ENCODE results near the gene CTXN3.
"Not testable (repeated sequence)": the region's sequence is repeated elsewhere in the genome, so short reads cannot be mapped to it uniquely, and the experiment has no call there.

The CTXN3 gene

DNA sequence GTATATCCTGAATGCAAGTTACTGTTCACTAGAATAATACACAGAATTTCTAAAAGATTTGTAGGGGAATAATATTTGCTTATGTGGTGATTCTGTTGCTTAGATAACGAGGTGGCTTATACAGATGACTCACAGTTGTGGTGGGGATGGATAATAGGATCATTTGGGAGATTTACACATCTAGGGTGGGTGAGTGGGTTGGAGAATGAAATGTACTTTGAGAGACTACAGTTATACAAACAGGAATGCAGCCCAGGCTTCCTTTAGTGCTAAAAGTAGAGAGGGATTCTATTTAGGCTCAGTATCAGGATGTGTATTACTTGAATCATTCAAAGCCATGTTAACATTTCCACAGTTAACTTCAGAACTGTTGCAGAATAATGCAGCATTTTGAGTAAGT lies 1.8 kb downstream of the CTXN3 start:
- DNase-seq (ENCODE audit: low read depth in 1 of 2, low spot score in 1 of 2), result no peak

DNA sequence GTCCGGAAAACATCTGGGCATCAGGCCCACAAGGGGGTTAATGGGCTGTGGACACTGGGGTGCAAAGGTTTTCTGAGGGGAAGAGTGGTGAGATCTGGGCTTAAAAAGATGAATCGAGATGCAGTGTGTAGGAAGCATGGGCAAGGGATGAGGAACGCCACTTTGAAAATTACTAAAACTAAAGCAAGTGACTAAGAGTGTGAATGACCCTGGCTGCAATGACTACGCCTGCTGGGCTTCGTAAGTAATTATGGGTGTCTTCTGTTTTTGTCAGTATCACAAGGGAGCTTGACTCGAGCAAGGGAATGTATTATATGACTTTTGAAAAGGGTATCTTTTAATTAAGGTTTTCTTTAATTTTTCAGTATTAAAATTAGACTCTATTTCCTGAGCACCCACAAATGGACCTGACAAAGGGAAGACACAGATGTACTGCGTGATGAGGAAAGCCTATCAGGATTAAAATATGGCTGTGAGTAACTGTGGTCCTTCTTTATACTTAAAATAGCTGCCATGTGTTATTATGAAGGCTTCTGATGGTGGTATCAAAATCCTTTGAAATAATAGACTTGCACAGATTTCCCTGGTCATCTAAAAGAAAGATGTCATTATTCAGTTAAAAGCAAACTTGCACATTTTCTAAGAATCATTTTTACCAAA lies 4.2 kb downstream of the CTXN3 start:
- DNase-seq (ENCODE audit: low read depth in 1 of 2, low spot score in 1 of 2), result no peak

DNA sequence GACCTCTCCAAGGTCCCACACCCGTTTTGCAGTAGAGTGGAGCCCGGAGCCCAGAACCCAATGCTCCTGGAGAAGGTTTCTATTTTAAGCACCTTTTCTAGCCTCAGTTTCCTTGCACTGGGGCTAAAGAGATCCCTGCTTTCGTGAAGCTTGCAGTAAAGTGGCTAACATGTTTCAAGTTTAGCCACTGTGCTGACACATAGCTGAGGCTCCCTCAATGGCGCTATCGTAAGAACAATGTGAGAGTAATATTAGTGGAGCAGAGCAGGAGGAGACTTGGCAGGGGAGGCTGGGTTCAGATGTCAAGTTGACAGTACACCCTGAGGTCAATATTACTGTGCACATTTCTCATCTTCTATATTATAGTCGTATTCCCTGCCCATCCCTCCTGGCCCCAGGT lies 7.9 kb downstream of the CTXN3 start:
- no peak for DNase-seq (ENCODE audit: low read depth in 1 of 2, low spot score in 1 of 2)

DNA sequence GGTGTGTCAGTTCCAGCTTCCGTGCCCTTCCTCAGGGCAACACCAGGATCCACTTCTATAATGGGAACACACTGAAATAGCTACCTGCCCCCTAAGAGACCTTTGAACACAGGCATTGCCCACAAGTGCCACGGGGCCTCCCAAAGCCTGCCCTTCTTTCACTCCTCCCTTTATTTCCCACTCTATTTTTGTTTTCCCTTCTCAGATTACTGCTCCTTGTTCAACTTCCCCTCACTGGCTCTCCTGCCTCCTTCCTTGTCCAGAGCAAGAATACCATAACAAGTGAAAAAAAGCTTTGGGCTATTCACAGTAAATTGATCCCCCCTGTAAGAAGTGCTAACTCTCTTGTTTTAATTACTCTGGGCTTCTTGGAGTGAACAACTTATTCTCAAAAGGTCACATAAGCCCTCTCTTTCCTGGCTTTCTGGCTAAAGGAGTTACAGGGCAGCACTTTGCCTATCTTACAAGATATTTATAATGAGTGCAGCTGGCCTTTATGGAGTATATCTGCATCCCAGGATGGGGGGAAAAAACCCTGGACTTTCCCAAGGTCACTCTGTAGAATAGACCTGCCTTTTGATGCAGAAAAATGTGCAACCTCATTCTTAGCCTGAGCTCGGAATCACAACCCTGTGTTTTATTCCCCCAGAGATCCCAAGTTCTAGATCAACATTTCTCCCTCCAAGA lies 11.3 kb downstream of the CTXN3 start:
- no peak for DNase-seq (ENCODE audit: low read depth in 1 of 2, low spot score in 1 of 2)

DNA sequence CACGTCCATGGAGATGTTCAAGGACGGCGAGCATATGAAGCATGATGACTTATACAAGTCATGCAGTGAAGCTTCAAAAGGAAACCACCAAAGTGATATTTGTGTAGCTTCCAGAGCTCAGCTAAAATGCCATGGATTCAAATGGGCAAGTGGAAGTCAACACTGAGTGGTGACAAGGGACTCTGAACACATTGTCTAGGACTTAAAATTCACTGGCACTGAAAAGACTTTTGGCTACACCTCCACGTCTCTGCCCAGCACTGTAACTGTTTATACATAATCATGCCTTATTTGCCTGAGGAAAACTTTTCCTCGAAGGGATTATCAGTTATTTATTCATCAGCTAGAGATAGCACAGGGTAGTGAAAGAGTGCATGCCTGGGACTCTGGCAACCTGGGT lies 15.2 kb downstream of the CTXN3 start:
- DNase-seq (ENCODE audit: low read depth in 1 of 2, low spot score in 1 of 2), result no peak

DNA sequence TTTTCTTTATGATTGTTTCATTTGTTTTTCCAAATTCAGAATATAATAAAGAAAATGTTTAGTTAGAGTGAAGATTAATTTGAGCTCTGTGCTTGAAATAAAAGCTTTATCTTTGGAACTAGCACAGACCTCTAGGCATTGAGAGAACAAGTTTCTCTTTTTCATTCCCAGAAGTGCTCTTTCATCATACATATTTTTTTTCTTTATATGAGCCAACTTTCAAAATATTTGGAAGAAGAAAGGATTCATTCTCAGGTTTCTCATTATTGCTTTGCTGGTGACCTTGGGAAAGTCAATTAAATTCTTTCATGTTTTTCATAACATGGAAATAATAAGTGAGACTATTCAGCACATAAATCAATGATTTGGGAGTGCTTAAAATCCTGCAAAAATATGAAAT lies 16.8 kb downstream of the CTXN3 start:
- no peak for DNase-seq (ENCODE audit: low read depth in 1 of 2, low spot score in 1 of 2)

DNA sequence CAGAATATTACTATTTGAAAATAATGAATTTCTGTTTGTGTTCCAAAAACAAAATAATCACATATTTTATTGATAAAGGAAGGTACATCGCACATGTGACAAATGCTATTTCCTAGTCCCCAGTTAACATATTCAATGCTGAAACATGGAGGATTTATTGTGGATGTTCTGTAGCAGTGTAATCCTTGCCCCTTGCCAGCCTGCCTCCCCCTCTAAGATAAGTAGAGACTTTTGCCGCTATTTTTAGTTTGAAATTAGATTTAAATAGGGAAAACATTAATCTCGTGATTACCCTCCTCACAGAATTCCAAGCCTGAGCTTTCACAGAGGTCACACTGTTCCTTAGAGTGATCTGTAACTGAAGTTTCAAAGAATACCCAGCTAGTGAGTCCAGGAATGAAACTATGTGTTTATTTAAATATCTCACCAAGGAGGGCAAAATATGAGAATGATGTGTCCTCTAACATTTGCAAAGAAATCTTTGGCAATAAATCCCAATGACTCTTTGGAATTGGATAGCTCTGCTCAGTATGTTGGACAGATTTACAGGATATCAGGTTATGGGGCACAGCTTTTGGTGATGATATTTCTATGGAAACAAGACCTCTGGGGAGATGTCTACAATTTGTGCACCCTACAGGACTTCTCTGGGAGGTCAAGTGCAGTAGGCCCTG lies 17.3 kb downstream of the CTXN3 start:
- DNase-seq (ENCODE audit: low read depth in 1 of 2, low spot score in 1 of 2), result no peak

DNA sequence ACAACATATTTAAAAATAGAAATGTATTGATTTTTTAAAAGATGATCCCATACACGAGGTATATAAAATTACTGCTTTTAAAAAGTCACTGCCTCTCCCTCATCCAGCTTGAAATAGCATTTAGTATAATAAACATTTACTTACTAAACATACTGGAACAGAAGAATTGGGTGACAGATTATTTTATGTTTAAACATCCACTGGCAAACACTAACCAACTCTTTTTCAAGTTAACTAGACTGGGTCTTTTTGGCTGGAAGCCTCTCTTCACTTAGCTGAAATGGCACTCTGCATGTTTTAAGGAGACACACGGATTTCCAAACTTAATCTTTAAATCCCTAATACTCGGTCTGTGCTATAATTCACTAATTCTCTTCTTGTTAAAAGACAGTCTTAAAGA lies 19.0 kb downstream of the CTXN3 start:
- DNase-seq (ENCODE audit: low read depth in 1 of 2, low spot score in 1 of 2), result no peak

DNA sequence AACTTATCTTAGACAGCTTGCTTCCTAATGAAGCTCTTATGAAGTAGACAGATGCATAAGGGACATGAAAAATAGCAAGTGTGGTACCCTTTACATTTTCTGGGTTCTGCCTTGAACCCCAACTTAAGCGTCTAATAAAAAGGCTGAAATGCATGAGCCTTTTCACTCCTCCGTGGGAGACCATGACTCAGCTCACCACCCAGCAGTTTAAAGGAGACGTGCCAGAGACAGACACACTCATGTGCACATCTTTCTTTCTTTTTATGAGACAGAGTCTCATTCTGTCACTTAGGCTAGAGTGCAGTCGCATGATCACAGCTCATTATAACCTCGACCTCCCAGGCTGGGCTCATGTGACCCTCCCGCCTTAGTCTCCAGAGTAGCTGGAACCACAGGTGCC lies 22.3 kb downstream of the CTXN3 start:
- no peak for DNase-seq (ENCODE audit: low read depth in 1 of 2, low spot score in 1 of 2)

DNA sequence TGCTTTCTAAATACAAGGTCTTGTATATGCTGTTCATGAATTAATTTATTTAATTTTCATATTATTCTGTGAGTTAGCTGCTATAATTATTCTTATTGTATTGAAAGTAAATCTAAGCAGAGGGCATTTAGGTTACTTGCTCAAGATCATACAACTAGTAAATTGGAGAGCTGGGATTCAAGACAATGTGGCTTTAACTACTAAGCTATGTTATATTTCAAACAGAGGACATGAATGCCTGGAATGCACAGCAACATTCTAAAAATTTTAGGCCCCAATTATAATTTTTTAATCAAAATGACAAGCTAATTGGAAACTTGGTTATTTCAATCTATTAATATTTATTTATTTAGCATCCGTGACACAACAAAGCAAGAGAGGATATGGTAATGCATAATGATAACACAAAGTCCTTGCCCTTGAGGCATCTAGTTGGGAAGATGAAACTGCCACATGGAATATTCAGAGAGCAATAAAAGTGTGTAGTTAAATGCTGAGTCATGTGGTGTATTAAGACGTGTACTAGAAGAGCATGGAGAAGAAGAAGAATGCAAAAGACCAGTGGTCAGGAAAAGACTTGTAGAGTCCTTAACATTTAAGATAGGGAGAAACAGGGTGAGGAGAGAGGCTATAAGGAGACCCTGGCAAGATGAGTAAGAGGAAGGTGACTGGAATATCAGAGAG lies 24.4 kb downstream of the CTXN3 start:
- no peak for DNase-seq (ENCODE audit: low read depth in 1 of 2, low spot score in 1 of 2)

DNA sequence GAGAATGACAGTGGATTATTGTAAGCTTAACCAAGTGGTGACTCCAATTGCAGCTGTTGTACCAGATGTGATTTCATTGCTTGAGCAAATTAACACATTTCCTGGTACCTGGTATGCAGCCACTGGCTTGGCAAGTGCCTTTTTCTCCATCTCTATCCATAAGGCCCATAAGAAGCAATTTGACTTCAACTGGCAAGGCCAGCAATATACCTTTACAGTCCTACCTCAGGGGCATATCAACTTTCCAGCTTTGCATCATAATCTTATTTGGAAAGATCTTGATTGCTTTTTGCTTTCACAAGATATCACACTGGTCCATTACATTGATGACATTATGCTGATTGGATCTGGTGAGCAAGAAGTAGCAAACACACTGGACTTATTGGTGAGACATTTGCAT lies 28.1 kb downstream of the CTXN3 start:
- not testable (repeated sequence) for DNase-seq (ENCODE audit: low read depth in 1 of 2, low spot score in 1 of 2)

DNA sequence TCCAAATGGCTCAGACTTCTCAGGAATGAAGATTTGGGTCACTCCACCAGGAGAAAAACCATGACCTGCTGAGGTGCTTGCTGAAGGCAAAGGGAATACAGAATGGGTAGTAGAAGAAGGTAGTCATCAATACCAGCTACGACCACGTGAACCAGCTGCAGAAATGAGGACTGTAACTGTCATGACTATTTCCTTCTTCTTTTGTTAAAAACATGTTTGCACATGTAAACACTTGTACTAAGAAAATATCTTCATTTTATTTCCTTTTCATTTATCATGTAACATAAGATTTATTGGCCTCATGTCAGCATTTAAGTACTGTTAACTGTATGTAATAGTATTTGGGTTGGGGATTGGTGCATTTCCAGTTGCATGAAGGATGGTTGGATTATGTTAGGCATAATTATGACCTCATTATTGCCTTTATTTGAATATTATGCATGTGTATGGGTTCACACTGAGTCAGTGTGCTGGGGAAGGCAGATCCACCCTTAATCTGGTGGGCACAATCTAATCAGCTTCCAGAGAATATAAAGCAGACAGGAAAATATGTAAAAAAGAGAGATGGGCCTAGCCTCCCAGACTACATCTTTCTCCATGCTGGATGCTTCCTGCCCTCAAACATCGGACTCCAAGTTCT lies 30.9 kb downstream of the CTXN3 start:
- DNase-seq (ENCODE audit: low read depth in 1 of 2, low spot score in 1 of 2), result not testable (repeated sequence)

DNA sequence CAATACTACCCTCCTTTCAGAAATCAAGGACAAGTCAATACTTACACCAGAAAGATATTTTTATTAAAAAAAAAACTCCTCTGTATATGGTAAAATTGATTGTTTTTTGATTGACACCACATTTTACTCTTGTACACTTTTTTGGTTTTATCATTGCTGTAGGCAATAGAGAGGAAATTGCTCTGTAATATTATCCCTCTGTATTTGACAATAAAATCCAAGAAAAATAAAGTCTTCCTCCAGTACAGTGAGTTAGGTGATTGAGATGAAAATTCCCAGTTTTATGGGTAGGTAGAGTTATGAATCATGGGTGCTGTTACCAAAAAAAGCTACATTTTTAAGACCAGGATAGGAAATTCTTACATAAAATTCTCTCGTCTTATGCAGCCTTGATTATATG lies 31.7 kb downstream of the CTXN3 start:
- DNase-seq (ENCODE audit: low read depth in 1 of 2, low spot score in 1 of 2), result no peak

DNA sequence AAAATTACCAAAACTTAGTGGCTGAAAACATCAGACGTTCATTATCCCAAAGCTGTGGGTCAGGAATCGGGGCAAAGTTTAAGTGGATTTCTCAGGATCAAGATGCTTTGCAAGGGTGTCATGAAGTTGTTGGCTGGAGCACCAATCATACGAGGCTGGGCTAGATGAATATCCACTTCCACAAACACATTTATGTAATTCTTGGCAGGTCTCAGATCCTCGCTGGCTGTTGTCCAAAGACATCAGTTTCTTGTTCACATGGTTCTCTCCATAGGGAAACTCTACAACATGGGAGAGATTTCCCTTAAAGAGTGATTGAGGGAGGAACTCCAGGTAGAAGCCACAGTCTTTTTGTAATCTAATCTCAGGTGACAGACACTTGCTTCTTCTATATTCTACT lies 34.1 kb downstream of the CTXN3 start:
- DNase-seq (ENCODE audit: low read depth in 1 of 2, low spot score in 1 of 2), result no peak

DNA sequence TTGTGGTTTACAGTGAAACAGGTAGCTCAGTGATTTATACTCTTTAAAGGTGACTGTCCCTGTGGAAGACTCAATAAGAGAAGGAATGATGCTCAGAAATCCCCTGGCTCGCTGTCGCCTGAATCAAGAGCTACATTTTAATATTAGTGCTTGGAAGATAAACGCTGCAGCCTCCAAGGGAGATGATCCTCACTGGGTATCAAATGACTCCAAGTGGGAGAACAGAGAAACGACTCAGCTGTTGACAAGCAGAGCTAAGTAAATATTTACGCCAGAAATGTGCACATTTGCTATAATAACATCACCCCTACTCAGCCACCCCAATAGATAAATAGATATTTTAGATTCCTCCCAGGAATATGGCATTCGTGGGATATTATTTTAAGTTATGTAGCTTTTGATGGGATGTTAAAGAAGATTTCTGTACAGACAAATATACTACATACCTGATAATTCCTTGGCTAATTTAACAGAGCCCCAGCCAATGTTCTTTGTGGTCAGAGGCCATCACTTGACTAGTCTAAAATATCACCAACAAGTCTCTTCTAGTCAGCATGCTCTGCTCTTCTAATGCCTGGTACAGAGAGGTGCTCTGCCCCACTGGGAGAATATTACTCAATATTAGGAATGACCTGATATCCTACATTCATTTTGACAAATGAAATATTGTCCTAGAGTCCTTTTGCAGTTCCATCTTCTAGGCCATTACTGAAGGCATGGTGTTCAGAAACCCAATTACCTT lies 36.0 kb downstream of the CTXN3 start:
- no peak for DNase-seq (ENCODE audit: low read depth in 1 of 2, low spot score in 1 of 2)

DNA sequence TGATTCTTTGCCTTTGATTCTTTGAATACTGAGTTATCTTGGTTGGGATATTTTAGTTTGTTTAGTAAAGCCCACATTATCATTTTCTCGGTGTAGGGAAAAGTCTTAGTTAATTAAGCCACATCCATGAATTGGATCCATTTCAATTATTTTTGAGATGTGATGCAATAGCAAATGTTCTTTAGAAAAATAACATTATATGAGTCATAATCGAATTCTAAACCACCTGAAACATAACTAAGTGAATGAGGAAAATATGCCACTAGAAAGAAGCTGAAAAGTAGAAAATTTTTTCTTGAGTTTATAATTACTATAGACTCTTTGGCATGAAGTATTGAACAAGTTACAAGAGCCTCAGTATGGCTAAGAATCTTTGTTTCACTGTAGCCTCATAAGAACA lies 36.8 kb downstream of the CTXN3 start:
- DNase-seq (ENCODE audit: low read depth in 1 of 2, low spot score in 1 of 2), result no peak

DNA sequence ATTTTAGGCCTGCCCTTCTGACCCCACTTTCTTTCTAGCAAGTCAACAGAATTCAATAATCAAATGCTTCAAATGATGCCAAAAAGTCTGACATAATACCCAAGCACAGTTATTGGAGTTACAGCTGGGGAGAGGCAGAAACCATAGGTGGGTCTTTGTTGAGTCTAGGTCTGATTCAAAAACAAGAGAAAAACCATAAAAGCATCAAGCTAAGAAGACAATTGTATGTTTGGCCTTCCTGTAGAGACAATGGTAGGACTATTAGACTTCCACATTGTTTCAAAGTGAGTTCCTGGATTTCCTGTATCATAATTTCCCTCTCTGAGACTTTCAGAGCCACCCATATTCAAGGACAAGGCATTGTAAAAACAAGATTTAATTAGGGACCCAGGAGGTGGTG lies 37.5 kb downstream of the CTXN3 start:
- DNase-seq (ENCODE audit: low read depth in 1 of 2, low spot score in 1 of 2), result no peak

DNA sequence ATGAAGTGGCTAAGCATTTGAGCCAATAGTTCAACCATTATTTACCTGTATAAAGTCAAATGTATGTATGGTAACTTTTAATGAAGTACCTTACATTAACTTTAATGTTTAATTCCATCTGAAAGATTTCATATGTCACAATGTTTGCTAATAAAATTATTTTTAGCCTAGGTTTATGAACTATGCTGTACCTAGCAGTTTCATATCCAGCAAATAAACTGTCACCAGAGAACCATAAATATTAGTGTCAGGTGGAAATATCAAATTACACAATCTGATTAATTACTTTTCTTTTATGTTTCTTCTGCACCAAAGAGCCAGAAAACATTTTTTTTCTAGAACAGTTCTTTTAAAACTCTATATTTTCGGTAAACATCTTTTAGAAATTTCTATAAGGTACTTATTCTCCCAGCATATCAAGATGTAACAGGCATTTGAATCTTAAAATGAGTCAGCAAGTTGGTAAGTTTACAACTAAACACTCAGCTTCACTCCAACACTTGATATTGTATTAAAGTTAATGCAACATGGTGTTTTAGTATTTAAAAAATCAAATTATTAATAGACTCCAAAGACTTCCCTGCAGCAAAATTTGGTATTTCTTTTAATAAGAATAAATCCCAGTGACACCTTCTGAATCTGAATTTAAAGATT lies 45.8 kb downstream of the CTXN3 start:
- DNase-seq (ENCODE audit: low read depth in 1 of 2, low spot score in 1 of 2), result no peak

DNA sequence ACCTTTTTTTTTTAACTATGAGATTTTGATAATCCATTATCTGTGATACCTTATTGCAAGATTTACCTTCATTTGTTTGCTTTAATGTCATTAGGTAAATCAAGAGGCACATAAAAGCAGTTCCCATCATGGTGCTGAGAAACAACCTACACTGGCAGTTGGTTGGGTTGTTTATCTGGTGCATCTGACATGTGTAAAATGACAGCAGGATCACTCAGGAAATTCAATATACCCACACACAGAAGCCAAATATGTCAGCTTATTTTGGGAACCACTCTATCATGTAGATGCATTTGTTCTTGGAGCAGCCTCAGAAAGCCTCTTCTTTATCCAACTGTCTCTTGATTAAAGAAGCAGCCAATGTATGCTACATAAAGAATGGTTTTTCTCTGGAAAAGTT lies 46.5 kb downstream of the CTXN3 start:
- DNase-seq (ENCODE audit: low read depth in 1 of 2, low spot score in 1 of 2), result no peak

DNA sequence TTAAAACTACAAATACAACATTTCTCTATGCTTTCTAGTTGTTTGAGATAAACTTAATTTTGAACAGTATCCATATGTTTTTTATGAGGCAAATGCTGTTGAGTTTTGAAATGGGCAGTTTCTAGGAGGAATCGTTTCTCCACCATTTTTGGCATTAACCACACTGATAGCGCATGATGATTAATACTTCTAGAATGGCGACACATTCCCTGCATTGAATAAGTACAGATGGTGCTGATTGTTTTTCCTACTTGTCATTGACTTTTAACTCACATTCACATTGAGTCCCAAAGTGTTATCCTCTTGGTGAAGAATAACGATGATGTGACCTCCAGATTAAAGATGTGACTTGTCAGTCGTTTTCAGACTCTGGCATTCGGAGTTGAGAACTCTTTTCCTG lies 47.8 kb downstream of the CTXN3 start:
- DNase-seq (ENCODE audit: low read depth in 1 of 2, low spot score in 1 of 2), result no peak
